Measurements from ENCODE around the gene ECI2.
"Not testable (repeated sequence)": the region's sequence is repeated elsewhere in the genome, so short reads cannot be mapped to it uniquely, and the experiment has no call there.

Gene ECI2

GRCh38 chr6:4100655-4101054 is 34.7 kb downstream of the ECI2 start:
- Mint-ChIP-seq H3K4me1 (ENCODE audit: low read depth) (no peaks in the 10 kb centered on the region), H3K27ac (no peak overlapping the region), H3K9me3 (no peaks in the 10 kb centered on the region), H3K4me3 (no peak overlapping the region), H3K36me3 (ENCODE audit: low read depth) (no peaks in the 10 kb centered on the region), H3K27me3 (no peaks in the 10 kb centered on the region)
- no peak for DNase-seq

GRCh38 chr6:4093288-4093687 is 42.1 kb downstream of the ECI2 start:
- no peaks in the 10 kb centered on the region for H3K4me1 Mint-ChIP-seq (ENCODE audit: low read depth)
- DNase-seq: no peak
- H3K4me3 Mint-ChIP-seq: no peak overlapping the region
- no peaks in the 10 kb centered on the region for H3K27me3 Mint-ChIP-seq
- H3K9me3 Mint-ChIP-seq: no peaks in the 10 kb centered on the region
- no peak overlapping the region for H3K27ac Mint-ChIP-seq
- H3K36me3 Mint-ChIP-seq (ENCODE audit: low read depth): no peaks in the 10 kb centered on the region

DNA sequence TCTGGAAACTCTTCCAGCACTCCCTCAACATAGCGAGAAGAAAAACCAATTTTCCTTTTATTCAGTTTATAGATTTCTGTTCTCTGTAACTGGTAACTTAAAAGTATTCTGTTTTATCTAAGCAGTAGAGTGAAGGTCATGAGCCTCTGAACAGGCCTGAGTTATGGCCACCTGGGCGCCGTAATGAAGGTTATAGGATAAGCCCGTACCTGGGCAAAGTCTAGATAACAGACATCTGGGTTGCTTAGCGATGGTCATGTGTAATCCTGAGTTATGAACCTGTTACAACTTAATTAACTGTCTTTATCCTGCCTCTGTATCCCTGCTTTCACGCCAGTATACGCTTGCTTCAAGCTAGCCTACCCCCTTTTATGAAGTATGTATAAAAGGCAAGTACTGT is 43.4 kb downstream of the ECI2 start:
- no peaks in the 10 kb centered on the region for H3K4me1 Mint-ChIP-seq (ENCODE audit: low read depth)
- H3K27me3 Mint-ChIP-seq: no peaks in the 10 kb centered on the region
- H3K36me3 Mint-ChIP-seq (ENCODE audit: low read depth): no peaks in the 10 kb centered on the region
- no peak for DNase-seq
- H3K27ac Mint-ChIP-seq: no peak overlapping the region
- H3K4me3 Mint-ChIP-seq: no peak overlapping the region
- no peaks in the 10 kb centered on the region for H3K9me3 Mint-ChIP-seq

- H3K27ac Mint-ChIP-seq; H3K9me3 Mint-ChIP-seq; DNase-seq; H3K4me3 Mint-ChIP-seq; H3K27me3 Mint-ChIP-seq; H3K4me1 Mint-ChIP-seq (ENCODE audit: low read depth); H3K36me3 Mint-ChIP-seq (ENCODE audit: low read depth): not testable (repeated sequence)
Measured at GRCh38 chr6:4090043-4090442, 45.3 kb downstream of the ECI2 start.

DNA sequence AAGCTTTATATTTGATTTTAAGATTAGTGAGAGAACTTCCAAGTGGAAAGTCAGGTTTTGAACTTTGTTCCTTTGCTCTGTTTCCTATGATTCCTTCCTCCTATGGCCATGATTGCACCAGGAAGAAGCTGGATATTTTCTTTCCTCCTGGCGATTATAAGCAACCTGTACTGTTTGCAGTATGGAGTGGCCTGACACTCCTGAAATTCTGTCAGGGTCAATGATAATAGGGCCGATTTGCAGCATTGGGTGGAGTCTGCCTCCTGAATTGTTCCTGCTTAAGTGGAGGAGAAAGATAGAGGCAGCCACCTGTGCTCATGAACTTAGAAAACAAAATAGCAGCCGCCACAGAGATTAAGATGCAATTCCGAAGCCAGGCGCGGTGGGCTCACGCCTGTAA is 46.7 kb downstream of the ECI2 start:
- Mint-ChIP-seq H3K36me3 (ENCODE audit: low read depth) (no peaks in the 10 kb centered on the region), H3K4me3 (no peak overlapping the region), H3K27ac (no peak overlapping the region), H3K27me3 (no peaks in the 10 kb centered on the region), H3K9me3 (no peaks in the 10 kb centered on the region), H3K4me1 (ENCODE audit: low read depth) (no peaks in the 10 kb centered on the region)
- no peak for DNase-seq

DNA sequence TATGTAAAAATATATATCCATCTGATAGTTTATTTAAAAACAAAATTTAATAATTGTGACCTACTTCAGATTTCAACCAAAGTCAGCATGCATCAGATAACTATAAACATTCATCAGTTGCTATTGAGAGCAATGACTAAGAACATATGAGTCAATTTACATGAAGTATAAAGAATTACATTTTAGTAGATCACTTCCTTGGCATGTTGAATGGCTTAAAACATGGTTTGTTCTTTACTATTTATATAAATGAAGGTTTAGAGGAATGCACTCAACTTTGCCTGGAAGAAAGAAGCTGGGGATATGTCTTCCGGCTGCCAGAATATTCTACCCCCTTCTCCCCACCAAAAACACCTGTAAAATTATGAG is 50.1 kb downstream of the ECI2 start:
- no peak for DNase-seq
- H3K4me3 Mint-ChIP-seq: no peak overlapping the region
- H3K9me3 Mint-ChIP-seq: no peaks in the 10 kb centered on the region
- H3K4me1 Mint-ChIP-seq (ENCODE audit: low read depth): no peaks in the 10 kb centered on the region
- H3K27ac Mint-ChIP-seq: no peak overlapping the region
- H3K27me3 Mint-ChIP-seq: no peaks in the 10 kb centered on the region
- no peaks in the 10 kb centered on the region for H3K36me3 Mint-ChIP-seq (ENCODE audit: low read depth)

DNA sequence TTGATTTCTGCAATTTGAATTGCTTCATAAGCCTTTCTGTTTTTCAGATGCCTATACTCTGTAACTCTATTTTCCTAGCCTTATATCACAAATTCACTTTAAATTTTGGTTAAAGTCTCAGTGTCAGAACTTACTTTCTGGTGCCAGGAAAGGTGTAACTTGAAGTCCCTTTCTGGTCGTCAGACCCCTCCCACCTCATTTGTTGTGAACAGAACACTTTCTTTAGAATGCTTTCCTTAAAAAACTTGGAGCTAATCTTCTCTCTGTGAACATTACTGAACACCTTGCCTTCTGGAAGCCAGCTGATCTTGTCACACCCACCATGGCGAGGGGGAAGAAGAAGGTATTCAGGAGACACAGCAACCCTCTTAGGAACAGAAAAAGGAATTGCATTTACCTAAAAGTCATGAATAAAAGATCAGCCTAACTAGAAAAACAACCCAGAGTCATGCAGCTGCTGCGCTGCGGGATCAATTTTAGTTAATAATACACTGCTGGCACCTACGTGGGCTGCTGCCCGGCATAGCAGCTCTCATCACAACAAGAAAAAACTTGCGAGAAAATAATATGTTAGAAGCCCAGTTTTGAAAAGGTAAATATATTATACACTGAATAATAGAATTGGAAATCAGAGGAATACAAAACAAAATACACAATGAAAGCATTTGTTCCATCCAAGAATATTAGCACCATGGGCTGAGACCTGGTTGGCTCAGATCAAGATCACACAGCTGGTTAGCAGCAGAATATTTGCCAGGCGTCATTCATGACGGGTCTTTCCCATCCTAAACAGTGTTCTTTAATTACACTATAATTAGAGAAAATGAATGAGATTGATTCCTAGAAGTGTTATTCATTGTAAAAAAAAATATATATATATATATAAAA is 50.7 kb downstream of the ECI2 start:
- Mint-ChIP-seq H3K4me3 (no peak overlapping the region), H3K27ac (no peak overlapping the region), H3K27me3 (peaks cover 1% of the 10 kb centered on the region), H3K4me1 (ENCODE audit: low read depth) (no peaks in the 10 kb centered on the region), H3K36me3 (ENCODE audit: low read depth) (no peaks in the 10 kb centered on the region), H3K9me3 (no peaks in the 10 kb centered on the region)
- no peak for DNase-seq

DNA sequence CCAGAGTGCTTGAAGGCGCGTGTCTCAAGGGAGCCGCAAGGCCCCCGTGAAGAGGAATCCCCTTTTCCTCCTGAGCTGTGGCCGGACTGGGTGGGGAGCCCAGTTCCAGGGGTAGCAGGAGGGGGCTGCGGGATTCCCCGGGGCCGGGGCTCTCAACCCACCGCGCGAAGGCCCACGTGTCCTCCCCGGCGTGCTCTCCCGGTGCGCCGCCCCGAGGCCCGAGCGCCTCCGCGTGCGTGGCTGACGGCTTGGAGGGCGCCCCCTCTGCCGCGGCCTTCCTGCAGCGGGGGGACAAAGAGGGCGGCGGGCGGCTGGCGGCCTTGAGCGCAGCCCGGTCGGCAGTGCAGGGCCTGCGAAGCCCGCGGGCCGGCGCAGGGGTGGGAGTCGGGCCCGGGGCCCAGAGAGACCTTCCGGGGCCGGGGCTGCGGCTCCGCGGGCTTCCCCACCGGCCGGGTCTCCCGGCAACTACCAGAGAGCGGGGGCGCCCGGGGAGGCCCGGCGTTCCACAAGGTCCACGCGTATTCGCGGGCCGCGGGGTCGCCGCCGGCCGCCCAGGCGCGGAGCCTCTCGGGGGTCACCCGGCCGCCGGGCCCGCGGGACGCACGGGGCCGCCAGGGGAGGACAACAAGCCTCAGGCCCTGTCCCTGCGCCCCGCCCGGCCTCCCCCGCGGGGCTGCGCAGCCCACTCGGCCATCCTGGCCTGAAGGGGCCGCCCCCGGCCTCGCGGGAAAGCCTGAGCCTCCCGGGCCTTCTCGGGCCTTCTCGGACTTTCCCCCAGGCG is 56.5 kb downstream of the ECI2 start, which contains the start of gene FAM217A:
Gene FAM217A, minus strand, starts transcription at position 447 of the 781 bp plus-strand sequence. CDS start 1,723 bp downstream, outside the sequence.
- DNase-seq: no peak
- Mint-ChIP-seq H3K36me3 (ENCODE audit: low read depth) (no peaks in the 10 kb centered on the region), H3K9me3 (no peaks in the 10 kb centered on the region), H3K4me3 (no peak within 1 kb of the TSS), H3K4me1 (ENCODE audit: low read depth) (no peaks in the 10 kb centered on the region), H3K27me3 (peaks cover 22% of the 10 kb centered on the region), H3K27ac (no peak within 1 kb of the TSS)

GRCh38 chr6:4074478-4075235 is 60.7 kb downstream of the ECI2 start:
- Mint-ChIP-seq H3K36me3 (ENCODE audit: low read depth) (no peaks in the 10 kb centered on the region), H3K27me3 (peaks cover 21% of the 10 kb centered on the region), H3K4me3 (no peak overlapping the region), H3K27ac (no peak overlapping the region), H3K4me1 (ENCODE audit: low read depth) (no peaks in the 10 kb centered on the region), H3K9me3 (no peaks in the 10 kb centered on the region)
- DNase-seq: no peak

DNA sequence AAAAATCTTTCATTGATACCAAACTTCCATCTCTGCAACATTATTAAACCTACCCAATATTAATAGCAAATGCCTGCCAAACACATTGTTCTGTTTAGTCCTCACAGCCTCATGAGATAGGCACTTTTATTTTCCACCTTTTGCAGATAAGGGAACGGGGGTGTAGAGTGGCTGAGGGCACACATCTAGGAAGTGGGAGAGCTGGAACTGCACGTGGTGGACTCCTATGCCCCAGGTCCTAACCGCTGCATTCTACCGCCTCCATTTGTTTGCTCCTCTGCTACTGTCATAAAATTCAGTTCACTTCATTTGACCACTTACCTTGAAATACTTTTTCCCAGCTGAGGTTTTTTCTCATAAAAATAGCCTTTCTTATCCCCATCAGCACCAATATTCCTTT is 64.0 kb downstream of the ECI2 start:
- H3K4me1 Mint-ChIP-seq (ENCODE audit: low read depth): no peaks in the 10 kb centered on the region
- peaks cover 2% of the 10 kb centered on the region for H3K27me3 Mint-ChIP-seq
- H3K9me3 Mint-ChIP-seq: no peaks in the 10 kb centered on the region
- no peak overlapping the region for H3K4me3 Mint-ChIP-seq
- no peak overlapping the region for H3K27ac Mint-ChIP-seq
- no peaks in the 10 kb centered on the region for H3K36me3 Mint-ChIP-seq (ENCODE audit: low read depth)
- no peak for DNase-seq

GRCh38 chr6:4069199-4069598 is 66.2 kb downstream of the ECI2 start:
- peaks cover 21% of the 10 kb centered on the region for H3K36me3 Mint-ChIP-seq (ENCODE audit: low read depth)
- no peak overlapping the region for H3K27ac Mint-ChIP-seq
- no peaks in the 10 kb centered on the region for H3K4me1 Mint-ChIP-seq (ENCODE audit: low read depth)
- H3K27me3 Mint-ChIP-seq: no peaks in the 10 kb centered on the region
- H3K9me3 Mint-ChIP-seq: no peaks in the 10 kb centered on the region
- no peak overlapping the region for H3K4me3 Mint-ChIP-seq
- DNase-seq: no peak

GRCh38 chr6:4067673-4068072 is 67.7 kb downstream of the ECI2 start:
- H3K4me1 Mint-ChIP-seq (ENCODE audit: low read depth): peaks cover 3% of the 10 kb centered on the region
- H3K9me3 Mint-ChIP-seq: no peaks in the 10 kb centered on the region
- H3K27me3 Mint-ChIP-seq: no peaks in the 10 kb centered on the region
- no peak for DNase-seq
- H3K4me3 Mint-ChIP-seq: no peak overlapping the region
- H3K36me3 Mint-ChIP-seq (ENCODE audit: low read depth): peaks cover 36% of the 10 kb centered on the region
- no peak overlapping the region for H3K27ac Mint-ChIP-seq

- DNase-seq: no peak
- Mint-ChIP-seq H3K4me1 (ENCODE audit: low read depth) (peaks cover 3% of the 10 kb centered on the region), H3K9me3 (no peaks in the 10 kb centered on the region), H3K27ac (no peak overlapping the region), H3K4me3 (no peak overlapping the region), H3K27me3 (no peaks in the 10 kb centered on the region), H3K36me3 (ENCODE audit: low read depth) (peaks cover 51% of the 10 kb centered on the region)
Measured at GRCh38 chr6:4066029-4066755, 69.2 kb downstream of the ECI2 start.

Data from activated T-cell treated with anti-CD3 and anti-CD28 coated beads, Interleukin-2, amount 50 U/mL, for 24 hours (primary cell).